T-helper 22 cell (primary cell): ENCODE results near the gene CLNK.

Experiments
- DNase-seq: peaks from one replicate; pipeline ENCODE4 v3.0.0-alpha.2; 2020; ENCODE audit warnings: low read depth

The CLNK gene

GRCh38 chr4:10455133-10455532 is 229.4 kb downstream of the CLNK start:
- DNase-seq: no peak

- DNase-seq: no peak
These were observed 229.8 kb downstream of the CLNK start for GRCh38 chr4:10454726-10455125.

DNA sequence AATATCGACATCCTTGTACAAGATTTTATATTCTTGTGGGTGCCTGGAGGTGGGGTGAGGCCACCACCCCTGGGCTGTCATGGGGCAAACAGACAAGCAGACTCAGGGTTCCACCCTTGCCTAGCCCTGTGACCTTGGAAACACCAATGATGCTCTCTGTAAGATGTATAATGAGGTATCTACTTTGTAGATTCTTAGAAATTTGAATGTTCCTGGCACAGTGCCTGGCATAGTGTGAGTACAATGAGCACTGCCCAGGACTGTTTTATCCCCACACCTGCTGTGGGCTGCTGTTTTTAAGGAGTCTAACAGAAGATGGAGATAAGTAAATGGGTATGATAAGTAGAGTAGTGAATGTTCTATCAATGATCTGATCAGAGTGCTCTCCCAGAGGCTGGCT is 230.4 kb downstream of the CLNK start:
- no peak for DNase-seq

DNA sequence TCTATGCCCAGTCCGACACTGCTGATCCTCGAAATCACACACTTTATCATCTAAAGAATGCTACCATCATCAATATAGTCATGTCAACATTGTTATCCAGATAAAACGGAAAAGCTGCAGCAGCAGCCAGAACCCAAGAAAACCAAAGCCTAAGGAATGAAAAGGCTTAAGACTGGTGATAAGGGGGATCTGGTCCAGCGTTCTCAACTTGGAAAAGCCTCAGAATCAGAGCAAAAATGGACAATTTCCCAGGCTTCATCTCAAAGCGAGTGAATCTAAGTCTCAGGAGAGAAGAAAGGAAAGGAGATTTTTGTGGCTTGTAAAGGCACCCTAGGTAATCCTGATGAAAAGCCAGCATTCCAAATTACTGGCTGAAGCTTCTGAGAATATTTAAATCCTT is 235.6 kb downstream of the CLNK start:
- no peak for DNase-seq

GRCh38 chr4:10442976-10443375 is 241.6 kb downstream of the CLNK start:
- DNase-seq: no peak

DNA sequence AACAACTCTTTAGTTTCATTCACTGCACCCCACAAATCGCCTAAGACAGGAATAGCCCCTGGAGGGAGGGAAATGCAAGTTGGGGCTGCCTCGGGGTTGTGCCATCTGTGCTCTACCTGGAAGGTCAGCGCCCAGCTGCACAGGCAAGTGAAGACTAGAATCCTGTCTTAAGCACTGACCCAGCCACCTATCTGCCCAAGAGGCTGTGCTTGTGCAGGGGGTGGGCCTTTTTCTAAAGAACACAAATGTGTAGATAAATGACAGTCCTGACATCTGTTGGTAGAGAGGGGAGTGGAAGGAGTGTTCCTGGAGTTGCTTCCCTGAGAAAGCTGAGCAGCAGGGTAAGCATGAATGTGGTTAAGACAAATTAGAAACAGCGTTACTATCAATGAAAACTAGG is 243.1 kb downstream of the CLNK start:
- no peak for DNase-seq

DNA sequence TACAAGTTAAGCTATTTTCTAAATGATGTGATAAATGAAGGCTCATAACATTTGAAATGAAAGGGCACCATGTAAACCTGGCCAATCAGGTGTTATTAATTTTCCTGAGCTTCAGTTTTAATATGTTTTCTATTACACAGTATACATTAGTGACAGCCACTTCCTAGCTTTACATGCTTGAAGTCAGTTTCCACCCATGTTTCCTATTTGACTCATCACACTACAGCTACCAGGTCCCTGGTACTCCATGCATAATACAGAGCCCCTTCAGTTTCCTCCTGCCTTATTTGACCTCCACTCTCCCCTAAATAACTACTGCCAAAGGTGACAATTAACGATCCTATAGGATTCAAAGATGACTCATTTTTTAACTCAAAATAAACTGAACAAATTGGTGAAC is 245.6 kb downstream of the CLNK start:
- no peak for DNase-seq

DNA sequence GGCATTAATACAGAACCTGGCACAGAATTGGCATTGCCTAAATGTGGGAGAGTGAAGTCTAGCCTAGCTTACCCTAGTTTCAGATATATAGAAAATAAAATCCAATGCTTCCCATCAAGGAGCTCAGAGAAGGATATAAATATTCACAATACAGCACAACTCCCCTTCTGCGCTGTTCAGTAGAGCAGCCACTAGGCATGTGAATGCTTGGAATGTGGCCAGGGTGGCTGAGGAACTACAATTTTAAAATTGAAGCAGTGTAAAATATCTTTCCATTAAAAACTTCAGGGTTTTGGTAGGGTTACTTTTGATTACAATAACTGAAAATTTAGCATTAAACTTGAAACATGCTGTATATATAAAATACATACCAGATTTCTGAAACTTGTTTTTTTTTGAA is 246.8 kb downstream of the CLNK start:
- no peak for DNase-seq
